Activated T-helper 1 cell treated with anti-CD3 and anti-CD28 coated beads, Interleukin-2, amount 50 U/mL, for 16 hours (primary cell): ENCODE data around the gene PIM3.

Experiments
- DNase-seq, 2 donors: peaks; one replicate each; pipeline ENCODE4 v3.0.0-alpha.2; 2020; ENCODE audit warnings: low read depth in 1 of 2, low spot score in 1 of 2

PIM3 gene

DNA sequence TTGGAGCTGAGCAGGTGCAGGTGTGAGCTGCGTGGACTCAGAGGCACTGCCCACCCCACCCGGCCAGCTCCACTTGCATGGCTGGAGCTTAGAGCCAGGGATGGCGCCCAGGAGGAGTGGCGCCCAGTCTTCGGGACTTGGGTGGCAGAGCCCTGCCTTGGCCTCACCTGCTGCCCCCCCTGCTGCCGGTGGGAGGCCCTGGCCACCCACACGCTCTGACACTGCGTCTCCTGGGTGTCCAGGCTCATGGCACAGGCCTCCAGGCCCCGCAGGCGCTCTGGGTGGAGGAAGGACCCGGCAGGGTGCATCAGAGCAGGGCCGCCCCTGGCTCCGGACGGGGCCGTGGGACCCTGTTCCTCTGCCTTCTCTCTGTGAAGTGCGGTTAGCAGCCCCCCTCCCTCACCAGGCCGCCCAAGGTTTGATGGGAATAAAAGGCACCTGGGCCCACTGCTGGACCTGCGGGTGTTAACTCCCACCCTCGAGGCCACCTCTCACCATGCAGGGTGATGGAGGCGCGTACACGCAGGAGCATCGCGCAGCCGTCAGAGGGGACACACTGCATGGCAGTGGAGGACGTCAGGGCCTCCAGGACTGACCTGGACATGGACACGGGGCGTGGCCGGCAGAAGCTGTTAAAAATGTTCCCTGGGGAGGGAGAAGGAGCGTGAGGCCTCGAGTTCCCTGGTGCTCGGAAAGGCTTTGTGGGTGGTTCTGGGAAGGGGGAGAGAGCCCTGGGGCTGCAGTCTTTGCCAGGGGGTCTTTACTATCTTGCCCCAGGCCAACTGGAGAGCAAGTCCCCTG is 40.2 kb downstream of the PIM3 start:
- no peak for DNase-seq

DNA sequence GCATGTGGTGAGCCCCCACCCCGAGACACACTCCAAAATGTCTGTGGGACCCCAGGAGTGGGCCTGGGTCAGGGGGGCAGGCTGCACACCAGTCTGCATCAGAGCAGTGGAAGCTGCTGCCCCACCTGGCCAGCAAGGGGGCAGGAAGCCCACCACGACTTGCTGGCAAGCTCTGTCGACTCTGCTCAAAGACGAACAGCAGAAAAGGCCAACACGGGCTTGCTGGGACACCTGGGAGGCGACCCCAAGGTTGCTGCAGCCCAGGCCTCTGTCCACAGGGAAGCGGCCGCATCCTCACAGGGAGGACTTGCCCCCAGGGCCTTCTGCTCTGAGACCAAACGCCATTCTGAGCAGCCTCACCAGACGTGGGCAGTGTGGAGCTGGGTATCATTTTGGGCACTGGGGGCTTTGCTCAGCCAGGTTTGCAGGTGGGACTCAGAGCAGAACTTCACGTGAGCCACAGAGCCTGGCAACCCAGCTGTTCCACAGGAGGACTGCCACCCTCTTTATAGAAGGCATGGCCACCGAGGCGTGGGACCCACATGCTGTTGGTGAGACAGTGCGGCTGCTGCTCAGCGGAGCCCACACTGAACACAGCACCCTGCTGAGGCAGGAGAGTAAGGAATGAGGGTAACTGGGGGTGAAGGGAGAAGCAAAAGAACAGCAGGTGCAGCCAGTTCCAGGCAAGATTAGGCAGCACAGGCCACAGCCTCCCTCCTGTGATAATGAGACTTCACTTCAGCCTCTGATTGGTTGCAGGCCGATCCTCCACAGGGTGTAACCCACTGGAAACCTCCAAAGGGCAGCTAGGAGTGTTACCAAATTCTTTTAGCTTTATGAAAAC is 41.0 kb downstream of the PIM3 start:
- DNase-seq = no peak

DNA sequence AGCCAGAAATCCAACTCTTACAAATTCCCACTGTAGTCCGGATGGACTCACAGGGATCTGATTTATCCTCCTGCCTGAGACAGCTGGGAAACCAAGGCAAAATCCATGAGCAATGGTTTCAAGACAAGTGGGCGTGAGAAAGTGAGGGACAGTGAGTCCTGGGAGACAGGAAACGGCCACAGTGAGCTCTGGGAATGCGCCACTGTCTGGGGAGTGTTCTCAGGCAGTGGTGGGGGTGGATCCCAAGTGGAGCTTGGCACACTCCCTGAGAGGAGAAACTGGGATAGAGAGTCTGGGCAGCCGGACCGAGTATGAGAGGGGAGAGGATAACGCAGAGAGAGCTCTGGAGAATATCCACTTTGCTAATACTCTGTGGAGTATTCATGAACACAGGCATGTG is 42.2 kb downstream of the PIM3 start:
- DNase-seq = no peak

DNA sequence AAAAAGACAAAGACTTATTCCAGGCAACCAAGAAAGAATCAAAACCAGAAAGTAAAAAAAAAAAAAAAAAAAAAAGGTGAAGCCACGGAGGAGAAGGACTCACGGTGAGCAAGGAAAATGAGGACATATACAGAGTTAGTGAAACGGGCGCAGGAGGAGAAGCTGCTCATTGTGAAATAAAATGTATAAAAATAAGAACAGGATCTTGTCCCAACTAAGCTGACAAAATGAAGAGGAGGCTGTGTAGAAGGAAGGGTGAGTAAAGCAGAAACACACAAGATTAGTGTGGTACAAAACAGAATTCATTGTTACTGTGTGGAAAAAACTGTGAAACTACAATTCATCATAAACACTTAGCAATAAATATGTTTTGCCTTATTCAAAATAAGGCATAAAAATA is 44.3 kb downstream of the PIM3 start:
- no peak for DNase-seq

DNA sequence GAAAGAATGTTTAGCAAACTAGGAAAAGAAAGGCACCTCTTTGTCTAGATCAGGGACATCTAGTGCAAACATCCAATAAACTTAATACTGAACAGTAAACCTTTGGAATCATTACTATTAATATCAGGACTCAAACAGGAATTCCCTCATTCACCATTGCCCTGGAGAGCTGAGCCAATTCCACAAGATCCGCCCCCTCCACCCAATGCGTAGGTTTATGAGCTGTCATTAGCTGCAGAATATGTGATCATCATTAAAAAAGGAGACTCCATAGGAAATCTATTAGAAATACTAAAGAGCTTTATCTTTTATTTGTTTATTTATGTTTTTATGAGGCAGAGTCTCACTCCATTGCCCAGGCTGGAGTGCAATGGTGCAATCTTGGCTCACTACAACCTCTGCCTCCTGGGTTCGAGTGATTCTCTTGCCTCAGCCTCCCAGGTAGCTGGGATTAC is 46.5 kb downstream of the PIM3 start:
- DNase-seq = no peak

DNA sequence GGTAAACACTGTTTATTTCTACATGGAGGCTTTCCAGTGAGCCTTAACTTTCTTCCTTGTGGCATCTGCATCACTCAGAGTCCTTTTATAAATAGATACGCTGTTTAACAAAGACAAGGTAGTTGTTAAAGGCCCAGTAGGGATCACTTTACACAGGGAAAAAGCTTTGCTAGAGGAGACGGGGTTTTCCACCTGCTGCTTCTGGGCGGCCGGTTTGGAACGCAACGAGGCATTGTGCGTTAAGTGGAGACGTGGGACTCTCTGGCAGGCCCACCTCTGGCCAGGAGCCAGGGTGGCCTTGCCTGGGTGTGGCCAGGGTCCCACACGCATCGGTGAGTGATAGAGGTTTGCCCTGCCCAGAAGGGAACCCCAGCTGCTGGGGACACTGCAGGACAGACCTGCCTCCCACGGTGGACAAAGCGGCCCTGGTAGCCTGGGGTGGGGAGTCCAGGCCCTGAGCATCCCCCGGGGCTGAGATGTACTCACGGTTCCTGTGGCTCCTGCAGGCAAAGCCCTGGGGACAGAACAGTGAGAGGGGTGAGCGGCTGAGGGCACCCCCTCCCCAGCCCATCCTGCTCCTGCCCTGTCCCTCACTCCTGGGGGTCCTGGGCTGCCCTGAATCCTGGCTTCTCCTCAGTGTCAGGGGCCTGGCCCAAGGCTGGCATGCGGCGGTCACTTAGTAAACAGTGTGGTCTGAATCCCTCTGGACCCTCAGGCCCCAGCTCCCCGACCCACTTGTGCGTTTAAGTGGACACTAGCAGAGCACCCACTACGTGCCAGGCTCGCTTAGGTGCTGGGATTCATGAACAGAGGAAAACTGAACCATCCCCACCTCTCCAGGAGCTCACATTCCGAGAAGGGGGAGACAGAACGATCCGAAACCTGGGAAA is 47.8 kb downstream of the PIM3 start:
- no peak for DNase-seq

DNA sequence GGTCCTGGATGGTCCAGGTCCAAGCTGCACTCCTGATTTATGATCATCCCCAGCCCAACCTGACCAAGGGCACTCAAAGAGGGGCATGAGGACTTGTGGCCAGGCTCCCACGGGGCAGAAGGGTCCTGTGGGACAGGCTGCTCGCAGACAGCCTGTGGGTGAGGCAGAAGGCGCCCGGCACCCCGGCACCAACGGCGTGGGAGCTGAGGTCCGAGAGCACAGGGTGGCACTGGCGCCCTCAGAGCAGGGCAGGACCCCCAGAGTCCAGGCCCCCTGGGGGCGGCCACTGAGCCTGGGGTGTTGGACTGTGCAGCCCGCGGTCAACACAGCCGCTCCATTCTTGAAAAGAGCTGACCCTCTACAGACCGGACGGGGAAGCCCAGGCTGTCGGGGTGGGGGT is 48.7 kb downstream of the PIM3 start:
- no peak for DNase-seq

DNA sequence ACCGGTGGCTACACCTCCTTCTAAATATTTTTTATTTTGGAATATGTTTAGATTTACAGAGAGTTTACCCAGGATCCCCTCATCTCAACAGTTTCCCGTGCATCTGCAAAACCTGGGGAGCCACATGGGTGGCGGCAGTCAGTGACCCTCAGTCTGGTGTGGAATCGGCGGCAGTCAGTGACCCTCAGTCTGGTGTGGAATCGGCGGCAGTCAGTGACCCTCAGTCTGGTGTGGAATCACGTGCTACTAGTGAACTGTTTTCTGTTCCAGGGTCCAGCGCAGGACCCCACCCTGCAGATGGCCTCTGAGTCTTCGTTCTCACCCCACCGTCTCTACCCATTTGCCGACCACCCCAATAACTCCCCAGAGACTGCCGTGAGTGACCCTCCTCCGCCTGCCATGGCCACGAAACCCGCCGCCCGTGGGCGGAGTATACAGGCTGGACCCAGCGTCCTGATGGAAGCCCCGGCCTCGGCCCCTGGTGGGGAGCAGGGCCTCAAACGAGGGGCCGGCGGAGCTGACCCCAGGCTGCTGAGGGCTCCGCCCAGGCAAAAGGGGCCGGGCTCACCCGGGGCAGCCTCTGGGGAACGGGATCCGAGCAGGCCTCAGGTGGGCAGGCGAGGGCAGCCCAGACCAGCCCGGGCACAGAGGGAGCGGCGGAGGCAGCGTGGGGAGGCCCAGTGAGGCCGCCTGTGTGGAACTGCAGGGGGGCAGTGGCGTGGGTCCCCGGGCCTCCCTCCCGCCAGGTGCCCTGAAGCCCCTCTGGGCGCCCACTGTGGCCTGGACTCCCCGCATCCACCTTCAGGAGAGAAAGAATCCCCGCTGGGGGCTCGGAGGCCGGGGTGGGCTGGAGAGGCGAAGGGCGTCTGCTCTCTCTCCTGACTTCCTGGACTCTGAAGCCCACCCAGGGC is 49.4 kb downstream of the PIM3 start:
- no peak for DNase-seq

DNA sequence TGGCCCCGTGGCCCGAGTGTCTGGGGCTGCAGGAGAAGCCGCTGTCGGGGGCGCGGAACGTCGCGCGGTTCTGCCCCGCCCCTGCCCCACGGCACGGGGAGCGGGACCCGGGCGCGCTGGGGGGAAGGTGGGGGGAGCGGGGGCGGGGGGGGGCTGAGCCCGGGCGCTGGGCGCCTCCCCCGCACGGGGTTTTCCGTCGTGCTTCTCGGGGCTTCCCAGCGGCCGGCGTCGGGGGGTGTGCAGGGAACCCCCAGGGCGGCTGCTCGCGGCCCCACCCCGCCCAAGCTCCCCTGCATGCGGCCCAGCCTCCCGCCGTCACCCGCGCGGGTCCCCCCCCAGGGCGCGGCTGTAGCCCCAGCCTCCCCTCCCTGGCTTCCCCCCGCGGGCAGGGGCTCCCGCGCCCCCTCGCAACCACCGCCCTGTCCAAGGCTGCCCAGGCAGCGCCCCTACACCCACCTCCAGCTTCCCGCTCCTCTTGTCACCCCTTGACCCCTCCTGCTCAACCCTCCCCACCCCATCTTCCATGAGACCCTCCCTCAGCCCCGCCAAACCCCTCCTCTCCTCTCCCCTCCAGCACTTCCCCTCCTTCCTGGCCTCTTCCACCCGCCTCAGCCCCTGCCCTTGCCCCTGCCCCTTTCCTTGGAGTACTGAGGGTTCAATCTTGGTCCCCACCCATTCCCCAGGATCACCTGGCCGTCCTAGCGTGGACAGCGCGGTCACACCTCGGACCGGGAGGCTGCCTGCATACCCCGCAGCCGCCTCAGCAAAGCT is 50.3 kb downstream of the PIM3 start:
- peak in 1 of 2 donors; percentile 62 for DNase-seq

DNA sequence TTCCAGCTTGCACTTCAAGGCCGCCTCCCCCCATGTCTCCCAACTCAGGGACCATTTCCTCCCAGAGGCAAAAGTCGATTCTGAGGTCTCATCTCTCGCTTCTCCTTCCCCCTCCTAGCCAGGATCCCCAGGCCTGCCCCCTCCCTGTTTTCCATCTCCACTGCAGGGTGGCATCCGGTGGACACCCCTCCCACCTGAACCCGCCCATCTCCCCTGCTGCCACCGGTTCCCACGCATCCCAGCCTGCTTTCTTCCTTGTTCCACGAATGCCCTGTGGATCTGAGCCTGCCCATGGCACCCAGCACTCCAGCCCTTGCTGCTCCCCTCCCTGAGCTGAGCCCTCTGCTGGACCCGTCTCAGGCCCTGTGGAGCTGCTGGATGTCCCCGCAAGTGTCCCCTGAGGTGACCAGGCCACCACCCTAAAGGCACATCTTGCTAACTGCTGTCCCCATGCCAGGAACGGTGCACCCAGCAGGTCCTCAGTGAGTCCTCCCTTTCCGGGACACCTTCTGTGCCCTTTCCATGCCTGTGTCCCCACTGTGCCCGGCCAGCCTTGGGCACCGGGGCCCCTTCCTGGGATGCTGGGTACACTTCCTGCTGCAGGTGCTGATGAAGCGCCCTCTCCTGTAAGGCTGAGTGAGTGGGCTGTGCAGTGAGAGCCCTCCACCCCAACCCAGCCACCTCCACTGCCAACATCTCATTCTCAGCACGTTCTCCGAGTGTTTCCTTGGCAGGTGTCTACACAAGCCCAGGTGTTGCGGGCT is 51.1 kb downstream of the PIM3 start:
- no peak for DNase-seq

DNA sequence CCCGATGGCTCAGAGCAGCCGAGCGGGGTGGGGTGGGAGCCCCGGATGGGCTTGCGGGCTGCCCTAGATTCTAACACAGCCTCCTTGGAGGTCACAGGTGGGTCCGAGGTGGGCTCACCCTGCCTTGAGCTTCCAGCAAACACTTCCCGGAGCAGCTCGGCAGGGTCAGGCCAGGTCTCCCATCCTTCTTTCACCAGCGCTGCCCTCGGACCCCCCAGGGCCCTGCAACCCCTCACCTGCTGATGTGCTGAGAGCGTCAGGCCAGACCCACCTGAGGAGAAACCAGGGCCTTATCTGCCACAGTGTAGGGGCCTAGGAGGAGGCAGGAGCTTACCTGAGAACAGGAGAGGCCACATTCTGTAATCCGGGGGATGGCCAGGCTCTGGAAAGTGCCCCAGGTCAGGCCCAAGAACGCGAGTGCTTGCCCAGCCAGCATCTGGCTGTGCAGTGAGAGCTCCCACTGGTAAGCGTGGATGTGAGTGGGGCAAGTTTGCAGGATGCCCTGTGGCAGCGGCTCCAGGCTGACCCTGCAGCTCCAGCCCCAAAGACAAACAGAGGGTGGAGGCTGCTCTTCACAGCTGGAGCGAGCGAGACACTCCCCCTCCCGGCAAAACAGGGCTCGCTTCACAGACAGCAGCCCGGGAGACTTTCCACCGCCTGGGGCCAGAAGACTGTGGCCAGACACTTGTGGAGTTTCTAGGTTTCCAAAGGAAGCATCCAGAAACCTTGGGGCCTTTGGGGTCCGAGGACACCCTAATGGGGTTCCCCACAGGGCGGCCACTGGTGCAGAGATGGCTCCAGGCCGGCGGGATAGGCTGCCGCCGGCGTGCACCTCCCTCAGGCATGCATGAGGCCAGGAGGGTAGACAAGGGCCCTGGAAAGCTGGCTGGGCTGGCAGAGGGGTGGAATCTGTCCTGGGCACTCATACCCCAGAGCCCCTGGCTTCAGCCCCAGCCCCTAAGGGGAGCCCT is 51.9 kb downstream of the PIM3 start, which contains the start of gene IL17REL:
IL17REL (minus strand) TSS at position 555 of the 971 bp plus-strand sequence; CDS start at position 436, 119 bp downstream.
- DNase-seq = no peak
